Caco-2 (cell line): ENCODE measurements around the gene PPFIA1. TPM values are rescaled to one million over a fixed set of nuclear protein-coding genes. Genes with fewer than 3 reads are reported as not detected.

Experiments used
- BruUV-seq: library from RNA; stranded (reverse); fragments of 400-500 nt; replicated peaks from 2 replicates; lab custom pipeline; 2021; lab: Mats Ljungman, UMichigan
- CTCF ChIA-PET: fragments of 300-600 bp; sonication (Branson Sonifier 250); formaldehyde crosslinking; loops from one replicate; lab custom pipeline; 2022; ENCODE audit warnings: antibody characterized with exemption; lab: Charles Lee
- POLR2A ChIA-PET: fragments of 300-600 bp; sonication (Branson Sonifier 250); formaldehyde crosslinking; loops from one replicate; lab custom pipeline; 2022; ENCODE audit warnings: antibody characterized with exemption; lab: Charles Lee
- DNase-seq, 2 experiments: peaks; one replicate each; pipeline versions ENCODE4 v3.0.0 to v3.0.0-alpha.2; 2020 to 2022
- H3K27me3 ChIP-seq: replicated peaks from 2 replicates; pipeline ENCODE4 v1.6.0; 2011; ENCODE audit warnings: low read length; ENCODE audit not compliant: control insufficient read depth, insufficient read depth
- H3K36me3 ChIP-seq: 2 replicates; pipeline ENCODE4 v1.5.1; 2011; ENCODE audit warnings: low read length; ENCODE audit not compliant: control insufficient read depth, insufficient read depth
- H3K4me1 ChIP-seq: fragments of 250-450 bp; sonication (Bioruptor Pico); 2 replicates; pipeline ENCODE4 v1.5.1; 2020; ENCODE audit warnings: mild to moderate bottlenecking
- H3K4me3 ChIP-seq: 2 replicates; pipeline ENCODE4 v1.5.1; 2011; ENCODE audit warnings: low read depth, mild to moderate bottlenecking, control low read depth, low read length
- H3K9me3 ChIP-seq: fragments of 250-450 bp; sonication (Bioruptor Pico); 2 replicates; pipeline ENCODE4 v1.5.1; 2020; ENCODE audit warnings: mild to moderate bottlenecking, moderate library complexity
- H3K27ac Mint-ChIP-seq: one replicate; pipeline ENCODE4 v1.8.0; 2022; ENCODE audit warnings: mixed read lengths; ENCODE audit not compliant: unreplicated experiment
- H3K27me3 Mint-ChIP-seq: one replicate; pipeline ENCODE4 v1.8.0; 2022; ENCODE audit warnings: mixed read lengths; ENCODE audit not compliant: insufficient read depth, unreplicated experiment
- H3K36me3 Mint-ChIP-seq: one replicate; pipeline ENCODE4 v1.8.0; 2022; ENCODE audit warnings: mild to moderate bottlenecking, mixed read lengths; ENCODE audit not compliant: insufficient read depth, unreplicated experiment
- H3K4me1 Mint-ChIP-seq: one replicate; pipeline ENCODE4 v1.8.0; 2022; ENCODE audit warnings: low read depth, mixed read lengths; ENCODE audit not compliant: unreplicated experiment
- H3K4me3 Mint-ChIP-seq: one replicate; pipeline ENCODE4 v1.8.0; 2022; ENCODE audit warnings: mild to moderate bottlenecking, moderate library complexity, mixed read lengths; ENCODE audit not compliant: unreplicated experiment
- H3K9me3 Mint-ChIP-seq: one replicate; pipeline ENCODE4 v1.8.0; 2022; ENCODE audit warnings: mixed read lengths; ENCODE audit not compliant: unreplicated experiment
- CTCF ChIP-seq, 2 experiments: fragments of 200-600 bp in 1 of 2; IDR thresholded peaks; 1 replicate in 1 of 2; 2 replicates in 1 of 2; pipeline versions ENCODE4 v1.5.1 to v1.8.0; 2011 to 2022; ENCODE audit warnings: antibody characterized with exemption in 1 of 2, control low read depth in 1 of 2, inconsistent platforms in 1 of 2, low read depth in 1 of 2, low read length in 1 of 2, mild to moderate bottlenecking in 1 of 2, moderate library complexity in 1 of 2; ENCODE audit not compliant: insufficient read depth in 1 of 2, severe bottlenecking in 1 of 2, unreplicated experiment in 1 of 2
- intact Hi-C: fragments of 100-400 bp; cut with micrococcal nuclease; formaldehyde crosslinking; loops from one replicate; pipeline ENCODE4 v1.10.0; 2022; ENCODE audit not compliant: unreplicated experiment
- total RNA-seq: library from RNA; stranded (reverse); gene quantifications from 2 replicates; pipeline ENCODE4 v1.2.3, GENCODE V29; 2022

PPFIA1 gene
- total RNA-seq, 1 experiment from 2014 or later: 148 TPM

- no peak overlapping the region for H3K4me3 ChIP-seq
- Mint-ChIP-seq H3K4me3 (no peak overlapping the region), H3K4me1 (no peaks in the 10 kb centered on the region), H3K9me3 (no peaks in the 10 kb centered on the region), H3K36me3 (peaks cover 94% of the 10 kb centered on the region), H3K27ac (no peak overlapping the region), H3K27me3 (no peaks in the 10 kb centered on the region)
- peaks cover 16% of the 10 kb centered on the region for H3K36me3 ChIP-seq
- POLR2A ChIA-PET: interaction anchor here (0.6 kb wide), 1 partner anchor 53 kb away, joined by 8 read pairs; no protein-coding TSS in a partner anchor
- H3K4me1 ChIP-seq: no peaks in the 10 kb centered on the region
- BruUV-seq: no TSS peak
- no peaks in the 10 kb centered on the region for H3K9me3 ChIP-seq
- no peak for DNase-seq
- TF ChIP-seq CTCF (IDR thresholded peaks at IDR 0.05; ENCODE audit: insufficient read depth in 1 of 2, low read depth in 1 of 2, low read length in 1 of 2, severe bottlenecking in 1 of 2, unreplicated experiment in 1 of 2): no peak
- CTCF ChIA-PET: interaction anchor here (1.0 to 1.3 kb wide), 2 partner anchors 9 to 10 kb away, joined by 3 to 6 read pairs; no protein-coding TSS in a partner anchor
- intact Hi-C loops: no loop called here
- H3K27me3 ChIP-seq: no peaks in the 10 kb centered on the region
Measured at GRCh38 chr11:70331901-70332300, 61.4 kb downstream of the PPFIA1 start.

GRCh38 chr11:70332567-70332966 is 62.1 kb downstream of the PPFIA1 start:
- Histone ChIP-seq H3K9me3 (no peaks in the 10 kb centered on the region), H3K4me3 (no peak overlapping the region), H3K36me3 (peaks cover 16% of the 10 kb centered on the region), H3K27me3 (no peaks in the 10 kb centered on the region), H3K4me1 (no peaks in the 10 kb centered on the region)
- no TSS peak for BruUV-seq
- Mint-ChIP-seq H3K9me3 (no peaks in the 10 kb centered on the region), H3K4me3 (no peak overlapping the region), H3K4me1 (no peaks in the 10 kb centered on the region), H3K27ac (no peak overlapping the region), H3K27me3 (no peaks in the 10 kb centered on the region), H3K36me3 (peaks cover 92% of the 10 kb centered on the region)
- no peak for DNase-seq
- intact Hi-C loops: no loop called here
- ChIA-PET CTCF (interaction anchor here (1.0 kb wide), 1 partner anchor 9 kb away, joined by 3 read pairs; no protein-coding TSS in a partner anchor), POLR2A (no interaction called here)
- TF ChIP-seq CTCF (IDR thresholded peaks at IDR 0.05; ENCODE audit: insufficient read depth in 1 of 2, low read depth in 1 of 2, low read length in 1 of 2, severe bottlenecking in 1 of 2, unreplicated experiment in 1 of 2): no peak

- peaks cover 16% of the 10 kb centered on the region for H3K36me3 ChIP-seq
- no TSS peak for BruUV-seq
- ChIA-PET POLR2A (no interaction called here), CTCF (no interaction called here)
- H3K4me3 ChIP-seq: no peak overlapping the region
- peaks cover 91% of the 10 kb centered on the region for H3K36me3 Mint-ChIP-seq
- TF ChIP-seq CTCF (IDR thresholded peaks at IDR 0.05; ENCODE audit: insufficient read depth in 1 of 2, low read depth in 1 of 2, low read length in 1 of 2, severe bottlenecking in 1 of 2, unreplicated experiment in 1 of 2): no peak
- no peaks in the 10 kb centered on the region for H3K4me1 ChIP-seq
- DNase-seq: no peak
- H3K9me3 ChIP-seq: no peaks in the 10 kb centered on the region
- H3K27ac Mint-ChIP-seq: no peak overlapping the region
- no peak overlapping the region for H3K4me3 Mint-ChIP-seq
- H3K4me1 Mint-ChIP-seq: no peaks in the 10 kb centered on the region
- H3K27me3 Mint-ChIP-seq: no peaks in the 10 kb centered on the region
- no peaks in the 10 kb centered on the region for H3K9me3 Mint-ChIP-seq
- intact Hi-C loops: no loop called here
- H3K27me3 ChIP-seq: no peaks in the 10 kb centered on the region
Measured at GRCh38 chr11:70333261-70333660, 62.8 kb downstream of the PPFIA1 start.
